GM23338 (cell line): ENCODE results near the gene ADRA2B. TPM values are rescaled to one million over a fixed set of nuclear protein-coding genes. Genes with fewer than 3 reads are reported as not detected.
A peak's percentile ranks its signal among the peaks of the same experiment; 100 is the strongest.

Source experiments
- ATAC-seq: fragments of 200-7000 bp; cut with Tn5 transposase; 3 replicates; pipeline ENCODE4 v1.9.1; 2020
- DNase-seq: peaks from one replicate; pipeline ENCODE4 v3.0.0-alpha.2; 2015; ENCODE audit warnings: low spot score
- H2AFZ ChIP-seq: fragments of 200-600 bp; sonication (generic); 2 replicates; pipeline ENCODE4 v1.8.0; 2016; ENCODE audit warnings: antibody characterized with exemption, mild to moderate bottlenecking, moderate library complexity
- H3F3A ChIP-seq: fragments of 200-600 bp; sonication (generic); replicated peaks from 2 replicates; pipeline ENCODE4 v1.8.0; 2017; ENCODE audit warnings: antibody characterized with exemption, mixed run types, low read depth
- H3K27ac ChIP-seq: fragments of 200-600 bp; sonication (generic); 2 replicates; pipeline ENCODE4 v1.6.1; 2016; ENCODE audit warnings: low read depth
- H3K27me3 ChIP-seq: fragments of 200-600 bp; sonication (generic); 2 replicates; pipeline ENCODE4 v1.8.0; 2016; ENCODE audit warnings: mild to moderate bottlenecking, mixed run types, moderate library complexity; ENCODE audit not compliant: insufficient read depth
- H3K36me3 ChIP-seq: fragments of 200-600 bp; sonication (generic); 2 replicates; pipeline ENCODE4 v1.8.0; 2016; ENCODE audit warnings: mild to moderate bottlenecking; ENCODE audit not compliant: insufficient read depth
- H3K4me1 ChIP-seq: fragments of 200-600 bp; sonication (generic); 2 replicates; pipeline ENCODE4 v1.8.0; 2016; ENCODE audit warnings: mild to moderate bottlenecking, moderate library complexity; ENCODE audit not compliant: insufficient read depth
- H3K4me2 ChIP-seq: fragments of 200-600 bp; sonication (generic); 2 replicates; pipeline ENCODE4 v1.7.1; 2017; ENCODE audit warnings: mixed run types
- H3K4me3 ChIP-seq: fragments of 200-600 bp; sonication (generic); 2 replicates; pipeline ENCODE4 v1.6.1; 2016; ENCODE audit warnings: mixed run types
- H3K79me2 ChIP-seq: fragments of 200-600 bp; sonication (generic); replicated peaks from 2 replicates; pipeline ENCODE4 v1.8.0; 2017; ENCODE audit warnings: mild to moderate bottlenecking; ENCODE audit not compliant: insufficient read depth
- H3K9me2 ChIP-seq: fragments of 200-600 bp; sonication (generic); 2 replicates; pipeline ENCODE4 v1.8.0; 2017; ENCODE audit not compliant: insufficient read depth
- H4K20me1 ChIP-seq: fragments of 200-600 bp; sonication (generic); replicated peaks from 2 replicates; pipeline ENCODE4 v1.8.0; 2017; ENCODE audit warnings: mild to moderate bottlenecking; ENCODE audit not compliant: insufficient read depth
- H3K27ac Mint-ChIP-seq: 2 replicates; pipeline ENCODE4 v1.8.0; 2020; ENCODE audit warnings: inconsistent platforms, mild to moderate bottlenecking, moderate library complexity, mixed read lengths
- H3K27me3 Mint-ChIP-seq: 3 replicates; pipeline ENCODE4 v1.8.0; 2022; ENCODE audit warnings: low read depth, mild to moderate bottlenecking, moderate library complexity, mixed read lengths, inconsistent platforms; ENCODE audit not compliant: insufficient read depth, poor library complexity
- H3K36me3 Mint-ChIP-seq: 3 replicates; pipeline ENCODE4 v1.8.0; 2021; ENCODE audit warnings: low read depth, mild to moderate bottlenecking, inconsistent platforms, moderate library complexity, mixed read lengths
- H3K4me1 Mint-ChIP-seq: 3 replicates; pipeline ENCODE4 v1.8.0; 2020; ENCODE audit warnings: mild to moderate bottlenecking, inconsistent platforms, mixed read lengths
- H3K4me3 Mint-ChIP-seq: 3 replicates; pipeline ENCODE4 v1.8.0; 2021; ENCODE audit warnings: moderate library complexity, mild to moderate bottlenecking, inconsistent platforms, mixed read lengths
- H3K9me3 Mint-ChIP-seq: 3 replicates; pipeline ENCODE4 v1.8.0; 2020; ENCODE audit warnings: moderate library complexity, mild to moderate bottlenecking, inconsistent platforms, mixed read lengths
- CREB1 ChIP-seq: fragments of 250-450 bp; sonication (Bioruptor Pico); IDR thresholded peaks from 2 replicates; pipeline ENCODE4 v1.5.0; 2020; ENCODE audit warnings: low read depth, mild to moderate bottlenecking, moderate library complexity
- EZH2 ChIP-seq: fragments of 200-600 bp; sonication (generic); IDR thresholded peaks from one replicate; pipeline ENCODE4 v1.8.0; 2017; ENCODE audit warnings: antibody characterized with exemption, mild to moderate bottlenecking, low read depth; ENCODE audit not compliant: unreplicated experiment
- EZH2phosphoT487 ChIP-seq: fragments of 200-600 bp; sonication (generic); IDR thresholded peaks from one replicate; pipeline ENCODE4 v1.8.1; 2018; ENCODE audit warnings: antibody characterized with exemption; ENCODE audit not compliant: unreplicated experiment
- JUNB ChIP-seq: IDR thresholded peaks from one replicate; pipeline ENCODE4 v1.6.1; 2016; ENCODE audit warnings: antibody characterized with exemption; ENCODE audit not compliant: unreplicated experiment
- POLR2AphosphoS5 ChIP-seq: IDR thresholded peaks from 2 replicates; pipeline ENCODE4 v1.6.1; 2016; ENCODE audit warnings: antibody characterized with exemption, low read depth
- STAT1 ChIP-seq: IDR thresholded peaks from one replicate; pipeline ENCODE4 v1.6.1; 2016; ENCODE audit warnings: antibody characterized with exemption; ENCODE audit not compliant: unreplicated experiment
- ZNF114 ChIP-seq: fragments of 250-450 bp; sonication (Bioruptor Pico); IDR thresholded peaks from 2 replicates; pipeline ENCODE4 v1.5.0; 2020; ENCODE audit warnings: mild to moderate bottlenecking, moderate library complexity
- ZNF331 ChIP-seq: fragments of 250-450 bp; sonication (Bioruptor Pico); IDR thresholded peaks from 2 replicates; pipeline ENCODE4 v1.5.0; 2020; ENCODE audit warnings: low read depth, mild to moderate bottlenecking, moderate library complexity
- ZNF462 ChIP-seq: fragments of 250-450 bp; sonication (Bioruptor Pico); IDR thresholded peaks from 2 replicates; pipeline ENCODE4 v1.5.0; 2020; ENCODE audit warnings: mild to moderate bottlenecking, moderate library complexity
- polyA plus RNA-seq: library from polyadenylated mRNA; unstranded; fragments of >200 nt; fragmentation: Nextera tagmentation; extraction: Ambion mirVana; gene quantifications from 2 replicates; pipeline ENCODE4 v1.2.1, GENCODE V29; 2016
- total RNA-seq: library from RNA; depleted of rRNA; stranded (reverse); fragments of >200 nt; shearing (Covaris generic); gene quantifications from 2 replicates; pipeline ENCODE4 v1.2.3, GENCODE V29; 2014
- TF ChIP-seq, protein P1 (sequence below), 2 experiments: fragments of 200-600 bp in 1 of 2; sonication (generic) in 1 of 2; conservative IDR thresholded peaks; 2 replicates each; pipeline versions ENCODE4 v1.5.1 to v1.6.1; 2016 to 2017; ENCODE audit warnings: antibody characterized with exemption in 2 of 2, low read depth in 2 of 2, mild to moderate bottlenecking in 2 of 2, moderate library complexity in 1 of 2
- TF ChIP-seq, protein P2 (sequence below): IDR thresholded peaks from one replicate; pipeline ENCODE4 v1.6.1; 2018; ENCODE audit warnings: antibody characterized with exemption; ENCODE audit not compliant: unreplicated experiment

ADRA2B gene
- total and polyA plus RNA-seq, 2 experiments from 2014 or later = 1.7 to 5.9 TPM

GRCh38 chr2:96124406-96125265 is 8.3 kb upstream of the ADRA2B start:
- Mint-ChIP-seq H3K27ac (no peak overlapping the region), H3K36me3 (no peaks in the 10 kb centered on the region; the same call in 2 of the 3 replicates), H3K27me3 (peaks cover 16% of the 10 kb centered on the region), H3K4me1 (peaks cover 11% of the 10 kb centered on the region; the same call in 2 of the 3 replicates), H3K9me3 (no peaks in the 10 kb centered on the region), H3K4me3 (no peak overlapping the region)
- Histone ChIP-seq H3K79me2 (no peaks in the 10 kb centered on the region), H3K27me3 (no peaks in the 10 kb centered on the region), H2AFZ (no peak overlapping the region), H3K4me3 (no peak overlapping the region), H3K9me2 (no peaks in the 10 kb centered on the region), H3K4me2 (no peak overlapping the region), H4K20me1 (no peaks in the 10 kb centered on the region), H3F3A (no peaks in the 10 kb centered on the region), H3K4me1 (no peaks in the 10 kb centered on the region), H3K27ac (no peak overlapping the region), H3K36me3 (no peaks in the 10 kb centered on the region)
- DNase-seq (no peak), ATAC-seq (peak; percentile 41; the same call in 1 of the 3 replicates)
- TF ChIP-seq ZNF331 (CRISPR knock-in tag) = no peak
- no peak for TF ChIP-seq POLR2AphosphoS5
- no peak for TF ChIP-seq EZH2
- no peak for TF ChIP-seq ZNF462 (CRISPR knock-in tag)
- TF ChIP-seq EZH2phosphoT487 = no peak
- TF ChIP-seq CREB1 = no peak
- no peak for TF ChIP-seq ZNF114 (CRISPR knock-in tag)
- no peak for TF ChIP-seq JUNB
- TF ChIP-seq, protein P1, sequence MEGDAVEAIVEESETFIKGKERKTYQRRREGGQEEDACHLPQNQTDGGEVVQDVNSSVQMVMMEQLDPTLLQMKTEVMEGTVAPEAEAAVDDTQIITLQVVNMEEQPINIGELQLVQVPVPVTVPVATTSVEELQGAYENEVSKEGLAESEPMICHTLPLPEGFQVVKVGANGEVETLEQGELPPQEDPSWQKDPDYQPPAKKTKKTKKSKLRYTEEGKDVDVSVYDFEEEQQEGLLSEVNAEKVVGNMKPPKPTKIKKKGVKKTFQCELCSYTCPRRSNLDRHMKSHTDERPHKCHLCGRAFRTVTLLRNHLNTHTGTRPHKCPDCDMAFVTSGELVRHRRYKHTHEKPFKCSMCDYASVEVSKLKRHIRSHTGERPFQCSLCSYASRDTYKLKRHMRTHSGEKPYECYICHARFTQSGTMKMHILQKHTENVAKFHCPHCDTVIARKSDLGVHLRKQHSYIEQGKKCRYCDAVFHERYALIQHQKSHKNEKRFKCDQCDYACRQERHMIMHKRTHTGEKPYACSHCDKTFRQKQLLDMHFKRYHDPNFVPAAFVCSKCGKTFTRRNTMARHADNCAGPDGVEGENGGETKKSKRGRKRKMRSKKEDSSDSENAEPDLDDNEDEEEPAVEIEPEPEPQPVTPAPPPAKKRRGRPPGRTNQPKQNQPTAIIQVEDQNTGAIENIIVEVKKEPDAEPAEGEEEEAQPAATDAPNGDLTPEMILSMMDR (conservative IDR thresholded peaks at IDR 0.05; ENCODE audit: low read depth in 2 of 2) = no peak; a peak in 1 of 4 replicates
- TF ChIP-seq, protein P2, sequence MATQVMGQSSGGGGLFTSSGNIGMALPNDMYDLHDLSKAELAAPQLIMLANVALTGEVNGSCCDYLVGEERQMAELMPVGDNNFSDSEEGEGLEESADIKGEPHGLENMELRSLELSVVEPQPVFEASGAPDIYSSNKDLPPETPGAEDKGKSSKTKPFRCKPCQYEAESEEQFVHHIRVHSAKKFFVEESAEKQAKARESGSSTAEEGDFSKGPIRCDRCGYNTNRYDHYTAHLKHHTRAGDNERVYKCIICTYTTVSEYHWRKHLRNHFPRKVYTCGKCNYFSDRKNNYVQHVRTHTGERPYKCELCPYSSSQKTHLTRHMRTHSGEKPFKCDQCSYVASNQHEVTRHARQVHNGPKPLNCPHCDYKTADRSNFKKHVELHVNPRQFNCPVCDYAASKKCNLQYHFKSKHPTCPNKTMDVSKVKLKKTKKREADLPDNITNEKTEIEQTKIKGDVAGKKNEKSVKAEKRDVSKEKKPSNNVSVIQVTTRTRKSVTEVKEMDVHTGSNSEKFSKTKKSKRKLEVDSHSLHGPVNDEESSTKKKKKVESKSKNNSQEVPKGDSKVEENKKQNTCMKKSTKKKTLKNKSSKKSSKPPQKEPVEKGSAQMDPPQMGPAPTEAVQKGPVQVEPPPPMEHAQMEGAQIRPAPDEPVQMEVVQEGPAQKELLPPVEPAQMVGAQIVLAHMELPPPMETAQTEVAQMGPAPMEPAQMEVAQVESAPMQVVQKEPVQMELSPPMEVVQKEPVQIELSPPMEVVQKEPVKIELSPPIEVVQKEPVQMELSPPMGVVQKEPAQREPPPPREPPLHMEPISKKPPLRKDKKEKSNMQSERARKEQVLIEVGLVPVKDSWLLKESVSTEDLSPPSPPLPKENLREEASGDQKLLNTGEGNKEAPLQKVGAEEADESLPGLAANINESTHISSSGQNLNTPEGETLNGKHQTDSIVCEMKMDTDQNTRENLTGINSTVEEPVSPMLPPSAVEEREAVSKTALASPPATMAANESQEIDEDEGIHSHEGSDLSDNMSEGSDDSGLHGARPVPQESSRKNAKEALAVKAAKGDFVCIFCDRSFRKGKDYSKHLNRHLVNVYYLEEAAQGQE = no peak
- no peak for TF ChIP-seq STAT1
